GM18861 (cell line): ENCODE results near the gene NR1D2.

Source experiments
- ATAC-seq: cut with Tn5 transposase; IDR thresholded peaks from one replicate; pipeline ENCODE4 v1.9.1; 2021; ENCODE audit not compliant: unreplicated experiment

NR1D2 gene

DNA sequence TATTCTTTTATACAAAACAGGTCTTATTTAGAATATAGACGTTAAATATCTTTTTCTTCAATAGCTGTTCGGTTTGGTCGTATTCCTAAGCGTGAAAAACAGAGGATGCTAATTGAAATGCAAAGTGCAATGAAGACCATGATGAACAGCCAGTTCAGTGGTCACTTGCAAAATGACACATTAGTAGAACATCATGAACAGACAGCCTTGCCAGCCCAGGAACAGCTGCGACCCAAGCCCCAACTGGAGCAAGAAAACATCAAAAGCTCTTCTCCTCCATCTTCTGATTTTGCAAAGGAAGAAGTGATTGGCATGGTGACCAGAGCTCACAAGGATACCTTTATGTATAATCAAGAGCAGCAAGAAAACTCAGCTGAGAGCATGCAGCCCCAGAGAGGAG lies 16.8 kb downstream of the NR1D2 start:
- ATAC-seq = no peak

DNA sequence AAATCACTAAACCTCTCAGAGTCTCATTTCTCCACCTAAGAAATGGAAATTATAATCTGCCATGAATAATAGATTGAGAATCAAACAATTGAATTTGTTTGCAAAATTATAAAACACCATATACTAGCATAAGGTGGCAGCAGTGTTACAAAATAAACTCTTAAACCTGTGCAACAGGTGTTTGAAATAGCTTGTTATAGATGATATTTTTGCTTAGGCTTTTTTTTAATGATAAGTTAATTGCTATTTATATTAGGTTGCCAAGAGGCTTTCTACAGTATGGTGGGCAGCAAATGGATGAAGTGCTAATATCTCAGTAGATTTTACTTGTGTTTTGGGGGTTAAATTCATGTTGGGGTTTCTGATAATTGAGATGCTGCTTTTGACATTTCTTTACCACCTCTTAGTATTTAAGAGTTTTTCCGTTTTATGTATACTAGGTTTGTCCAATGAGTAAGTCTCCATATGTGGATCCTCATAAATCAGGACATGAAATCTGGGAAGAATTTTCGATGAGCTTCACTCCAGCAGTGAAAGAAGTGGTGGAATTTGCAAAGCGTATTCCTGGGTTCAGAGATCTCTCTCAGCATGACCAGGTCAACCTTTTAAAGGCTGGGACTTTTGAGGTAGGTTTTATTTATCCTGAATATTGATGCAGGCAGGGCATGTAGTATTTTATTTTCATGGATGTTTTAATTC lies 19.6 kb downstream of the NR1D2 start:
- no peak for ATAC-seq

DNA sequence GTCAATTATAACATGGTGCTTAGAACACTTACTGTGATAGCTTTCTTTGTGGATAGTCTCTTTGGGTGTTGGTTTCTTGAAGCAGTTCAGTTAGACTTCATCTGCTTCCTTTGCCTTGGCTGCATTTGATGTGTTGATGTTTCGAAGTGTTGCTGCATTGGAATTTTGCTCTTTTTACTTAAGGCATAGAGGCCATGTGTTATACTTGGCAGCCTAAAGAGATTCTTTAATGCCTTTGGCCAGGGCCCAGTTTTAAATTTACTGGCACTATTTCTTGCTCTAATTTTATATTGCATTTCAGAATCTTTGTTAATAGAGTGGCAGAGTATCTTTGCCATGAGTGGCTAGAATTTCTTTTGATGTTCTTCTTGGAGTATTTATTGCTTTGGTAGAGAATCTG lies 21.2 kb downstream of the NR1D2 start:
- no peak for ATAC-seq

DNA sequence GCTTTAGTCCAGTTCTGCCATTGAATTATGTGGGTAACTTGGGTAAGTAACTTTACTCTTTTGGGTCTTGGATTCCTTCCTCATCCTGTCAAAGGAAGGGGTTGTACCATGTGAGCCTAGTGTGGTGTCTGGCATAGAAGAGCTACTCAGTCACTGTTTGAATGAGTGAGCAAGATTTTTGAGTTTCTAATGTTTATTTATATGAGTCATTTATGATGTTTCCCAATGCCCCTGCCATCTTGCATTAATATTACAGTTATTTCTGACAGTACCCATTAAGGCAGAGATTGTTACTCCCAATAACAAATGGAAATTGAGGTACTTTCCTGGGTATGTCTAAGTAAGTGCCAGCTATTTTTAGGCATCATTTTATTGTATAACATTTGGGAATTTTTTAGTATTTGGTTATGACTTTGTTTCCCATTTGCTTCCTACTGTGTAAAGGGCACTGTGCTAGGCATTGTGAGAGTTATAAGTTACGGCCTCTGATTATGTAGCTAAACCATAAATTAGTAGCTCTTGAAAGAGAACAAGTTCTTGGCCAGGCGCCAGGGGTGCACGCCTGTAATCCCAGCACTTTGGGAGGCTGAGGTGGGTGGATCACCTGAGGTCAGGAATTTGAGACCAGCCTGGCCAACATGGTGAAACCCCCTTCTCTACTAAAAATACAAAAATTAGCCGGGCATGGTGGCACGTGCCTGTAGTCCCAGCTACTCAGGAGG lies 23.5 kb downstream of the NR1D2 start:
- ATAC-seq = no peak

DNA sequence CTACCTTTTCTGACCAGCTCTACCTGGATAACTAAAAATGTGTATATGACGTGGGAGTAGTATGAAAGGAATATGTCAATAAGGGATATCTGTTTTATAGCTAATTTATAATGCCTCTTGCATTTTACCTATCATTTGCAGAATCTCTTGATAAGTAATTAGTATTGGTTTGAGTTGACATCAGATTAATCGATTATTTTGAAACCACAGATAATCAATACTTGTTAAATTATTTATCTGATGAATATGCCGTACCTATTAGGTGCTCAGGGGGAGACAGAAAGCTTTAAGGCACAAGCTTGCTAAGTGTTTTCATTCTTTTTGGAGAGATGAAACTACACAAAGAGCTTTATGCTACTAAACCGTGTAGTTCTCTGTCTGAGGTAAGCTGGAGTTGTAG lies 24.3 kb downstream of the NR1D2 start:
- no peak for ATAC-seq

DNA sequence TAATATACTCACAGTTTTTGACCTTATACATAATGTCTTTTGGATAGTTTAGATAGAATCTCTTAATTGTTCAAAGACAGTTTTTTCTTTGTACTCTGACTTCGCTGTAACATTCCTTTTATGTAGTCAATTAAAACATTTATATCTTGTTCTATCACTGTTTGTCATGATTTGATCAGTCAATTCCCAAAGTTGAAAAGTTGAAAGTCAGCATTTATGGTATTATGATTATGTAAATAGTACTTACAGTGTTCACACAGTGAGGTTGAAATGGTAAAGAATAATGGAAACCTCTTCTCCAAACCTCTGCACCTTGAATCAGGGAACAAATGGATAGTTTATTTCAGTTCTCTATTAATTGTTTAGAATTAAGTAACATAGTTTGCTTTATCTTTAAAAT lies 26.6 kb downstream of the NR1D2 start:
- no peak for ATAC-seq

DNA sequence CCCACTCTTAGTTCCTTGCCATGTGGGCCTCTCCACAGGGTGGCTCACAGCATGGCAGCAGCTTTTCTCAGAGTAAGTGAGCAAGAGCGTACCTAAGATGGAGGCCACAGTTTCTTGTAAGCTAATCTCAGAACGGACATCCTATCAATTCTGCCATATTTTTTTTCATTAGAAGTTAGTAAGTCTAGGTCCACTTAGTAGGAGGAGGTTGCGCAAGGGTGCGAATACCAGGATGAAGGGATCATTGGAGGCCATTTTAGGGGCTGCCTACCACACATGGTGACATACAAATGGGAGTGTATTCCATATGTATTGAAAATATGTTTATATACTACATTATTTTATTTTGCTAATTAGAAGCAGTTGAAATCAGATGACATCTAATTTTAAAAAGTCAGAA lies 31.5 kb downstream of the NR1D2 start:
- no peak for ATAC-seq

DNA sequence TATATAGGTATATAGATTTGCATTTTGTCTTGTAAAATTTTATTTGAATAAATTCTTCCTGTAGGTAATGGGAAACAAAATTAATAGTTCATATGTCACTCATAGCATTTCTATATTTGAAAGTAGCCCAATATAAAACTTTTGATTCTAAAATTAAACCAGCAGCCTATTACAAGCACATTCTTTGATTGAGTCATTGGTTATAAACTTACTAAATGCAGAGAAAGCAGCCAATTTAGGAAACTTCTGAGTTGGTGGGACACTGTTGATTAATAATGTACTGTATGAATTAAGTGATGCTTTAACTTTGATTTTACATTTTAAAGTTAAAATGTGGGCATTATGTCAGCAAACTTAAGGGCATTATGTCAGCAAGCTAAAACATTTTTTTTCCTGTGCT lies 34.5 kb downstream of the NR1D2 start:
- ATAC-seq = no peak

DNA sequence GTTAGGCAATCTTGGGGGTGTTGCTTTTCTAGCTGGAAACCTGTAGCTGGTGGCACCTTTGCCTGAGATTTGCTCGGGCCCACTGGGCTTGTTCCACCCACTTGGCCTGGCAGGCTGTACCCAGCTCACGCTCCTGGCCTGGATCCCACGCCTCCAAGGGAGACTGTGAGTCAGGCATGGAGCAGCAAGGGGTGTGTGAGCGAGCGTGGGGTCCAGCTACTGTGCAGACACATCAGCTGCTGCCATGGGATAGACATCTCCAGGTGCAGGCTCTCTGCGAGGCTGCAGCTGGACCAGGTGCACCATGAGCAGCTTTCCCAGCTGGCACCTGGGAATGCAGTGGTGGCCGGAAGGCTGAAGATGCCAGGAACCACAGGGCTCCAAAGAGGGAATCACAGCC lies 36.0 kb downstream of the NR1D2 start:
- ATAC-seq = no peak

DNA sequence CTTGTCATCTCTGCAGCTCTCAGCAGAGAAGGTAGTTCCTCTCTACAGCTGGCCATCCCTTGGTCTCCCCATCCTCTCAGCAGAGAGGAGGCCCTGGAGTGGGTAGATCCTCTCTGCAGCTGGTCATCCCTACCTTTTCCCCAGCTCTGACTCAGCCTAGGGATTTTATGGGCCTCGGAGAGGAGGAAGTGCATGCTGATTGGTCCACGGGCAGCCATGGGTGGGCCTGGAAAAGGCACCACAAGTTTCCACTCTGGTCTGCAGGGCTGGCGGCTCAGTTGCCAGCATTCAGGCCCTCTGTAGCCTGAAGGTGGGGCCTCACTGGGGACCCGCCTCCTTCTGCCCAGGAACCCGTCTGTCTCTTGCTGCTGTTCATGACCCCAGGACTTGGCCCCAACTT lies 36.9 kb downstream of the NR1D2 start:
- no peak for ATAC-seq

DNA sequence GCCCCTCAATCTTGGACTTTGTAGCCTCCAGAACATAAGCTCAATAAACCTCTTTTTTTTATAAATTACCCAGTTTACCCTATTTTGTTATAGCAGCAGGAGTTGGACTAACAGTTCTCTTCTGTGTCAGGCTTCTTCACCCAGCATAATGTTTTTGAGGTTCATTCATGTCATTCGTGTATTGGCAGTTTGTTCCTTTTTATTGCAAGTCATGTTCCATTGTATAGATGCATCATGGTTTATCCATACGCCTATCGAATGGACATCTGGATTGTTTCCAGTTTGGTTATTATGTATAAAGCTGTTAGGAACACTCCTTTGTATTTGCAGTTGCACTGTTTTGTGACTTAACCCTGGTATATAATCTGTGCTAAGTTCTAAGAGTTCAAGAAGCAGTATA lies 39.8 kb downstream of the NR1D2 start:
- no peak for ATAC-seq

DNA sequence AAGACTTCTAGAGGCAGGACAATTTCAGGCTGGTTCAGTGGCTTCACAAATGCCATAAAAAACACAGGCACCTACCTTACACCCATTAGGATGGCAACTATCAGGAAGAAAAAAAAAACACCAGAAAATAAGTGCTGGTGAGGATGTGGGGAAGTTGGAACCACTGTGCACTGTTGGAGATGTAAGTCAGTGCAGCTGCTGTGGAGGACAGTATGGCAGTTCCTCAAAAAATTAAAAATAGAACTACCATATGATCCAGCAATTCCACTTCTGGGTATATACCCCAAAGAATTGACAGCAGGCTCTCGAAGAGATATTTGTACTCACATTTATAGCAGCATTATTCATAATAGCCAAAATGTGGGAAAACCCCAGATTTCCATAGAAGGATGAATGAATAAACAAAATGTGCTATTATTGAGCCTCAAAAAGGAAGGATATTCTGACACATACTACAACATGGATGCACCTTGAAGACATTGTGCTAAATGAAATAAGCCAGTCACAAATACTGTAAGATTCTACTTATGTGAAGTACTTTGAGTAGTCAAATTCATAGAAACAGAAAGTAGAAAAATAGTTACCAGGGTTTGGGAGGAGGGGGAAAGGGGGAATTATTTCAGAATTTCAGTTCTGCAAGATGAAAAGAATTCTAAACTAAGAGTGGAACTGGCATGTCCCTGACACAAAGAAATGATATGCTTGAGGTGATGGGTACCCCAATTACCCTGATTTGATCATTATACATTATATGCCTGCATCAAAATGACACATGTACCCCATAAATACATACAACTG lies 40.9 kb downstream of the NR1D2 start:
- no peak for ATAC-seq

DNA sequence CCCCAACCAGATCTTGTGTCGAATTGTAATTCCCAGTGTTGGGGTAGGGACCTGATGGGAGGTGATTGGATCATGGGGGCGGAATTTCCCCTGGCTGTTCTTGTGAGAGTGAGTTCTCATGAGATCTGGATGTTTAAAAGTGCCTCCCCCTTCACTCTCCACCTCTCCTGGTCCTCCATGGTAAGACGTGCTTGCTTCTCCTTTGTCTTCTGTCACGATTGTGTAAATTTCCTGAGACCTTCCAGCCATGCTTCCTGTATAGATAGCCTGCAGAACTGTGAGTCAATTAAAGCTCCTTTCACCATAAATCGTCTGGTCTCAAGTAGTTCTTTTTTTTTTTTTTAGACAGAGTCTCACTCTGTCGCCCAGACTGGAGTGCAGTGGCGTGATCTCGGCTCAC lies 42.3 kb downstream of the NR1D2 start:
- ATAC-seq = no peak

DNA sequence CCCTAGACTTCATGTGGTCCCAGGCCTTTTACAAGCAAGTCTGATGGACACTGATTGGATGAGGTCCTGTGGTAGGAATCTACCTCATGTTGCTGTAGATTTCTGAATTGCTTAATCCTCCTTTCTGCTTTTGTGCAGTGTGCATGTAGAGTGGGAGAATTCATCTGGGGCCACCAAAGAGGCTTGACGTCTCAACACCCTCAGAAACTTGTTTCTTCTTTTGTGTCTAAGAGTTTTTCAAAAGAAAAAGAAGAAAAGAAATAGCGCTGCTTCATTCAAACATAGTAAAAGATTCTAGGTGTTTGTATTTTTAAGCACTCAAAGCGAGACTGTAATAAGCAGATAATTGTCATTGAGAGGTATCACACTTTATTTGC lies 46.2 kb downstream of the NR1D2 start:
- ATAC-seq = no peak

DNA sequence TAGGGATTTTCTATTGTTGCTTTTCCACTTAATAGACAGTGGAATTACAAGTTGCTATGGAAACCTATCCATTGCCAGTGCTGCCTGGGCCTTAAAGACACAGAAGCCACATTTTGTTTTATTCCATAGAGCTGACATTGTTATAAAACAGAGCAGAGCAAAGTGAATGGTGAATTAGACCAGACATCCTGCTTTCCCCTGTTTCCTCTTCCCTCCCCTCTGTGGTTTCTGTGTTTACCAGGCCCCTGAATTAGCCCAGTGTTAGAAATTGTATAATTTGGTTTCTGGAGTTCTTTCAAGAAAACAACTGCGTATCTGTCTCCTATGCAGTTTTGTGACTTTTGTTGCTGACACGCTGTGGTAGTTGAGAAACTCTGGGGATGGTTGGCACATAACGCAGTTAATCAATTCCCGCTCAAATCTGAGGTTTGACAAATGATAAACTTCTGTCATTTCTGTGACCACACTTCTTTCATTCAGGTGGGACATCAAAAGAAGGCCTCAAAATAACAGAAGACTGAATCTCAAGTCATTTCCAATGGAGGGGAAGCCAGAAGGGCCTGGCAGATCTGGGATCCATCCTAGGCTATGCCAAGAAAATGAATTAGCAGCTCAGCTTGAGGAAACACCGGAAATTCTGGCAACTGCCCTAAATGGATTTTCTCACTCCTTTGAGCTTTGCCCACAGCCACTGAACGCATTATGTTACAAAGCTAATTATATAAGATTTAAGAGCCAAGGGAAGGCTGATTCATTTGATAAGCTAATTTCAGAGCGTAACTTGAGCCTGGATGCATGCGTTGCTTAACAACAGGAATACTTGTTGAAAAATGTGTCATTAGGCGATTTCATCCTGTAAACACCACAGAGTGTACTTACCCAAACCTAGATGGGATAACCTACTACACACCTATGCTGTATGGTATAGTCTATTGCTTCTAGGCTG lies 46.9 kb downstream of the NR1D2 start:
- no peak for ATAC-seq

DNA sequence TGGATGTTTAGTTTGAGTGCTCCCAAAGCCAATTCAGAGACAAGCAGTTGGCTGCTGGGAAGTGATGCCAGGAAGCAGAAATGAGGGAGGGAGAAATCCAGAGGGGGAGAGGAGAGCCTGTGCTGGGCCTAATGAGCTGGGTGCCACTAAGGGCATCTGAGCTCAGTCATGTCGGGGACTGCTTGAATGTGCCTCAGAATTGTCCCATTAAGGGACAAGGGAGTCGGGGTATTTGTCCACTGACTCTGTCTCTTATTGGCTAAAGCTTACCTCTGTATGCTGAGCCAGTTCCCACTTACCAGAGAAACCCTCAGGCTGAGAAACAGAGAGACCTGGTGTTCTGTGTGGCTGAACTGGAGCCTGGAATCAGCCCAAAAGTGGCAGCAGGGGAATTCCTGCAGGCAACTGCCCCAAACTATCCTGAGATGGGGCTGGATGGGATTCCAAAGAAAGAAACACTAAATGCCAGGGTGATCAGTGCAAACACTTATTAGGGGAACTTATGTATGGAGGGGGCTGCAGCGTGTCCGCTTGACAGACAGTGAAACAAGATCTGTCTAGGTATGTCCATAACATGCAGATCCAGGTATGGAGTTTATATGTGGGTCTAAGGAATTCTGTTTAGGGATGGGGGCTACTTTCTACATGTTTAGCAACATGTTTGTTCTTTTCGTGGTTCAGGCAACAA lies 48.6 kb downstream of the NR1D2 start:
- no peak for ATAC-seq

DNA sequence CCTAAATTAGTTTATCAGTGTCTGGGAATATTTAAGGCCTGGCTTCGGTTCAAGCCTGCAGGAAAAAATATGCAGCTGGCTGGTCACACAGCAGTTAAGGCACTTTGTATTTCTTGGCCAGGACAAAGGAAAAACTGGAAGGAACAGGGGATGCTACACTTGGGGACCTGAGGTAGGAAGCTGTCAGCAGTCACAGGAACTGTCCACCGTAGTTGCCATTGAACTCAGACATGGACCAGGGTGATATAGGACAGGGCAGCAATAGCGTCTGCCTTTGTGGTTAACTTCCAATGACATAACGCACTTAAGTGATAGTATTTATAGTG lies 49.1 kb downstream of the NR1D2 start:
- ATAC-seq = no peak

DNA sequence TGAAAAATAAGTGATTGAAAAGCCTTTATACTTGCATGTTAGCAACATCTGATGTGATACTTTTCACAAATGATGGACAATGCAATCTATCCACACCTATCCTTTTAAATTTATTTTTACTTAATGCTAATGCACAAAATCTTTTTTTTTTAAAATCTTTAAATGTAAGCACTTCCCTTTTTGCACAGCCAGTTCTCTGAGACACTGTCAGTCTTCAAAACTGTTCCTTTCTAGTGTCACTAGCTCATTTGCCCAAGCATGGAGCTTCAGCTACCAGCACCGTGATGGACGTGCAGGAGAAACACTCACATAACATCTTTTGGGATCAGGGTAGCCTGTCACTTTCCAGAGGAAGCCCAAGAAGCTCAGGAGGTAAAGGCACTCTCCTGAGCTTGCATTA lies 50.1 kb downstream of the NR1D2 start:
- ATAC-seq = no peak

DNA sequence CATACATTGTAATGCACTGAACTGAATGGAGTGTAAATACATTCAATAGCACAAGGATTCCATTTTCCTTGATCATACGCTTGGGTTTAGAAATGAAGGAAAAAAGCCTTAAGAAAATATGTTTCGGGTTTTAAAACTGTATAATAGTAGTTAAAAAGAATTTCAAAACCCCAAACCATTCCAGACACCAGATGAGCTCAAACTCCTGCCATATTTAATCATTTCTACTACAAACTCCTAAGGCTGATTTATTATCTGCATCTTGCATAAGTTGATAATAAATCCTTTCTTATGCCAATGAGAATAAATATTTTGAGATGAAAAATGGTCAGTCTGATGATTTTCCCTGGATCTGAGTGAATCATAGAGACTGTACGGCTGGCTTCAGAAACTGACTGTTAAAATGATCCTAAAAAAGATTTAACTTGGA lies 51.0 kb downstream of the NR1D2 start:
- no peak for ATAC-seq

DNA sequence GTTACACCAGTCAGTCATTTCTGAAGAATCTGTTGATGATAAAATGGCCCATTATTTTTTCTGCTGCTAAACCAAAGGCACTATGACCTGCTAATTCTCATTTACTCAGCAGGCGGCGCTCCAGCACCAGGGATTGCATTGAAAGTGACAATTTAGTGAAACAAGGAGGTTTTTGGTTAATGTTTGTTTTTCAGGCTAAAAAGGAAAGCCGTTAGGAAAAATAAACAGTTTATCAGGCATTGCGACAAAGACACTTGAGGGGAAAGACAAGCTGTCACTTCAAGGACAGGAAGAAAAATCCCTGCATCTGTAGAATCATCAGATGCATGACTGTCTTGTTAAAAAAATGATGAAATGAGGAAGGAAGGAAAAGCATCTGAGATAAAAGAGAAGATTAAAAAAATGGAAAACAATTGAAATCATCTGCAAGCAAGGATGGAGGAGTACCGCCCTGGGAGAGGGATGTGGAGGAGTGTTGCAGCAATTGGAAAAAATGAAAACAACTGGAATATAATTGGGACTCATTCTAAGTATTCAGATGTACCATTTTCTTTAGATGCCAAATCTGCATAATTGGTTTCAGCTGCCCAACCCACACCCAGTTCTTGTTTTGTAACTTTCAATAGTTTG lies 54.0 kb downstream of the NR1D2 start:
- no peak for ATAC-seq
